GM21515 (cell line): ENCODE results near the gene LIX1L.

ENCODE experiments used
- ATAC-seq: cut with Tn5 transposase; IDR thresholded peaks from one replicate; pipeline ENCODE4 v1.9.1; 2021; ENCODE audit not compliant: unreplicated experiment

The LIX1L gene

GRCh38 chr1:145957443-145958319 is at the start of gene LIX1L:
Gene LIX1L, minus strand, starts transcription at chr1:145958017. Its CDS starts 90 bp downstream, at chr1:145957927.
- peak; percentile 84 for ATAC-seq

DNA sequence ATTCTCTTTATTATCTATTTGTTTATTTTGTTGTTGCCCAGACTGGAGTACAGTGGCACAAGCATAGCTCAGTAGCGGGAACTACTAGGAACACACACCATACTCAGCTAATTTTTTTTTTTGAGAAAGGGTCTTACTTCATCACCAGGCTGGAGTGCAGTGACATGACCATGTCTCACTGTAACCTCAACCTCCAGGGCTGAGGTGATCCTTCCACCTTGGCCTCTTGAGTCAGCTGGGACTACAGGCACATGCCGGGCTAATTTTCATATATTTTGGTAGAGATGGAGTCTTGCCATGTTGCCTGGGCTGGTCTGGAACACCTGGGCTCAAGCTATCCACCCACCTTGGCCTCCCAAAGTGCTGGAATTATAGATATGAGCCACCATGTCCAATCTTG is 43.9 kb upstream of the LIX1L start:
- no peak for ATAC-seq

GRCh38 chr1:145999321-146000024 is 41.7 kb upstream of the LIX1L start:
- no peak for ATAC-seq

DNA sequence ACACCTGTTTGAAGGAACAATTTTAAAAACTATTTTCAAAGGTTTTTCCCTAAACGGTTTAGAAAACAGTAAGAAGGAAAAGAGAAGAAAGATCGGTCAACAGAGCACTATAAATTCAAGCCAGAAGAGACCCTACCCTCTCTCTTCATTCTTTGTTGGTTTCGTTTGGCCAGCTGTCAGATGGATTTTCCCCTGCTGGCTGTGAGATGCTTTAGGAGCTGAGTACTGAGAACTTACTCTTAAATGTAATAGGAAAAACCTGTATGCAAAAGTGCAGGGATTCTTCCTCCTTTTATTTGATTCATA is 39.9 kb upstream of the LIX1L start:
- no peak for ATAC-seq

GRCh38 chr1:145997016-145997717 is 39.4 kb upstream of the LIX1L start:
- ATAC-seq = peak; percentile 32

DNA sequence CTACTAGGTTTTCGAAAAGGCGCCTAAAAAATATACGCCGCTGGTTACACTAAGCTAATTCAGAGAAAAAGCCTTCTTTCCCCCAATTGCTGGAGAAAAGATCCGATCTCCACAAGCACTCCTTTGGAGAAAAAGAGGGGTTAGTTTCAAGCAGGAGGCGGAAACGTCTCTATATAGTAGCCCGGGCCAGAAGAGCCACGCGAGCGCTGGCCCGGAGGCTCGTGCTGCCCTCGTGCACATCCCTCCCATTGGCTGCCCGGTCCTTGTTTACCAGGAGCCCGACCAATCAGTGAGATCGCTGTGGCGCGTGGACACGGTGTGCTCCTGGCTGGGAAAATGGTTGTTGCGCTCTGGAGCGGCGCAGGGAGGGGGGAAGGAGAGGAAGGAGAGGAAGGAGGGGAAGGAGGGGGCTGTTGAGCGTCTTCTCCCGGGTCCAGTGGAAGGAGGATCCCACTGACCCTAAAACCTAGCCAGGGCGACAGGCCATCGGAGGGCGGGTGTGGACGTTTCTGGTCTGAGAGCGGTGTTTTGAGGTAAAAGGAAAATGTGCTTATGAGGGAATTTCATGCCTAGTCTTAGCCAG is 38.7 kb upstream of the LIX1L start, which contains the start of gene TXNIP:
TSS of gene TXNIP (minus strand) at position 147 of the 583 bp plus-strand sequence. CDS start 313 bp downstream, outside the sequence.
- peak; percentile 82 for ATAC-seq

GRCh38 chr1:145995964-145996432 is 38.2 kb upstream of the LIX1L start:
- no peak for ATAC-seq

GRCh38 chr1:145995148-145995881 is 37.5 kb upstream of the LIX1L start:
- ATAC-seq = no peak

- no peak for ATAC-seq
Observed at GRCh38 chr1:145994391-145995120, 36.7 kb upstream of the LIX1L start.

GRCh38 chr1:145993618-145994390 is 36.0 kb upstream of the LIX1L start:
- ATAC-seq = no peak

DNA sequence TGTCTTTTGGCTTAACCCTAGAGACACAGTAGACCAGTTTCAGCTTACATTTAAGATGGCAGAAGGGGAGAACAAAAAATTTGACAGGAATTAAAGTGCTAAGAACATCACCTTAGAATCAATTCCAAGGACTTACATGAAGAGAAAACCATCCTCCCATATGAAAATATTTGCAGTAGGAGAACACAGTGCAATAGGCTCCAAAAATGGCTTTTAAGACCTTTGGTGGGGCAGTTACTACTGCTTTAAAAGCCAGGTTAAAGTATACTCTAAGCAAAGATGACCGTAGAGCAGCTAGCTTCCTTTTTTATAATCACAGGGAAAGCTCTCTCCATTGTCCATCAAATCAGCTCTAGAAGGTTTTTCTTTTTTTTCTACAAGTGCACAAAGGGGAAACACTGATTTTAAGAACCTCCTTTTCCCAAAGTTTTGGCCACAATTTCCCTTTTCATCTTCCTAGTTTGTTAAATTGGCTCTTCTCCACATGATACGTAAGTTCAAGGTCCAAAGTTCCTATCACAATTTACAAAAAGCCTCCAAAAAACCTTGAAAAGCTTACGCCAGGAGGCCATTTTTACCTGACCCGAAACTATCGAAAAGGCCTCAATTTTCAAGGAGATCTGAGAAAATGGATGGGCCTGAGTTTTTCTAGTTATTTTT is 35.3 kb upstream of the LIX1L start:
- no peak for ATAC-seq

DNA sequence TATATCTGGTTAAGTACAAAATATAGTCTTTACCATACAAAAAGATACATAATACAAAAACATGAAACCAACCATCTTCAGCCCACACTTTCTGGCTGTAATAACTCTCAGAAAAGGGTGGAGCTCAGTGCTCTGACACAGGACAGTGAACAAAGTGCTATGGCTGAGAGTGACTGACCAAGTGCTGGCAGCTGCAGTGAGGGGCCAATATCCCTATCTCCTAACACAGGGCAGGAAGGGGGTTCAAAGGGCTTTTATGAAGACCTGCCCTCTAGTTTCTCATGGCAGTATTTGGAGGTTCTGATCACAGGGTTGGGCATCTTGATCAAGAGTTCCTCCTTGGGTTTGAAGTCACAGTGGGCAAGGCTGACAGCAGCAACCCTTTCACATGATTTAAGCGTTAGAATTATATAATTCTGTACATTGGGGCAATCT is 34.7 kb upstream of the LIX1L start:
- no peak for ATAC-seq

DNA sequence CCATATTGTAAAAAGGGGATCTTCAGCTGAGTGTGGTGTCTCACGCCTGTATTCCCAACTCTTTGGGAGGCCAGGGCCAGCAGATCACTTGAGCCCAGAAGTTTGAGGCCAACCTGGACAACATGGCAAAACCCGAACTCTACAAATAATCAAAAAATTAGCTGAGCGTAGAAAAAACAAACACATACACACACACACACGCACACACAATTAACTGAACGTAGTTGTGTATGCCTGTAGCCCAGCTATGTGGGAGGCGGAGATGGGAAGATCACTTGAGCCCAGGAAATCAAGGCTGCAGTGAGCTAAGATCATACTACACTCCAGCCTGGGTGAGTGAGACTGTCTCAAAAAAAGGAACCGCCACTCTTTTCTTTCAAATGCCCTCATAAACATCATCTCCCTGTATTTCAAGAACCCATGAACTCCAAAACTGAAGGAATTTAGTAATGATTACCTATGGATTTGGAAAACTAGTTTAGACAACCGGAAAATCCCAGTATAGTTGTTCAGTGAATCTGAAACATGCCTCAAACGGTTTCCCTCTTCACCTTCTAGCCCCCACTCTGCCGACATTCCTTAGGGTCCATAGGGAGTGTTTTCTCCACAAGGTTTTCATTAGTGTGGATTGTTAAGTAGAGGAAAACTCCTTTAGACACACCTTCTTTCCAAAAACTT is 34.1 kb upstream of the LIX1L start:
- ATAC-seq = no peak

GRCh38 chr1:145990249-145990855 is 32.5 kb upstream of the LIX1L start:
- ATAC-seq = no peak

- no peak for ATAC-seq
Observed at GRCh38 chr1:145988773-145989172, 31.0 kb upstream of the LIX1L start.

GRCh38 chr1:145987926-145988325 is 30.1 kb upstream of the LIX1L start:
- no peak for ATAC-seq

- no peak for ATAC-seq
Observed at GRCh38 chr1:145986551-145986950, 28.7 kb upstream of the LIX1L start.
